HCEC 1CT (cell line): ENCODE measurements around the gene SAG.

ENCODE experiments used
- DNase-seq: peaks from one replicate; pipeline ENCODE4 v3.0.0-alpha.2; 2017

SAG gene

GRCh38 chr2:233307565-233307964 is at the start of gene SAG:
Gene SAG (plus strand): TSS chr2:233307816. CDS start chr2:233309190, 1,374 bp downstream.
- DNase-seq = no peak

DNA sequence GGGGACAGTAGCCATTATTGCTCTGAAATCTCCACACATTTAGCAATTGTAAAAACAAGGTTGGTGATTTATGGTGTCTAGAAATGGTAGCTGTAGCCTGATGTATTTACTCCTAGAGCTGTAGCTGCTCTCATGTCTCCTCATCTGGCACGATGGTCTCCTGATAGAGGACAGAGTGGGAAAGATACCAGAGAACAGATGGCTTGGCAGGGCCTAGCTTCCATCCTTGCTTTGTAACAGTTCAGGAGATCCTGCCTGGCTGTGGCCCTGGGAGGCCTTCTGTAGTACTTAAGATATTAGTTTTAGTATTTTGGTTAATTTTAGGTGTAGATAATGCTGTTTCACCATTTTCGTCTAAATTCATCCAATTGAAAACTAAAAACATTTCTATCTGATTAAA is 49.4 kb upstream of the SAG start:
- no peak for DNase-seq

DNA sequence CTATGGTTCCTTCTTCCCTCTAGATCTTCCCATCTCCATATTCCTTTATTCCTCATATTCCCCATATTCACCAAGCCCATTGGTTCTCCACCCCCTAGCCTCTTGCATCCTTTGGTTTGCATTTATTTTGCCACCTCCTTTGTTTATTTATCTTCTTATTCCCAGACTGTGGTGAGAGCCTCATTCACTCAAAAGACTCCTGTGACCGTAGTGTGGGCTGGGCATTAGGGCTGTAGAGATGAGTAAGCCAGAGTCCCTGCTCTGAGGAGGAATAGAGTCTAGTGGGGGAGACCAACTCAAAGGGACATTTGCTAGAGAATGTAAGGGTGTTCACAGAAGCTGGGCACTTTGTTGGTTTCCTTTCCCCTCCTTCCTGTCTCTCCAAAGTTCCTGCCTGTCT is 47.9 kb upstream of the SAG start:
- DNase-seq = no peak

GRCh38 chr2:233260661-233261060 is 47.0 kb upstream of the SAG start:
- DNase-seq = no peak

DNA sequence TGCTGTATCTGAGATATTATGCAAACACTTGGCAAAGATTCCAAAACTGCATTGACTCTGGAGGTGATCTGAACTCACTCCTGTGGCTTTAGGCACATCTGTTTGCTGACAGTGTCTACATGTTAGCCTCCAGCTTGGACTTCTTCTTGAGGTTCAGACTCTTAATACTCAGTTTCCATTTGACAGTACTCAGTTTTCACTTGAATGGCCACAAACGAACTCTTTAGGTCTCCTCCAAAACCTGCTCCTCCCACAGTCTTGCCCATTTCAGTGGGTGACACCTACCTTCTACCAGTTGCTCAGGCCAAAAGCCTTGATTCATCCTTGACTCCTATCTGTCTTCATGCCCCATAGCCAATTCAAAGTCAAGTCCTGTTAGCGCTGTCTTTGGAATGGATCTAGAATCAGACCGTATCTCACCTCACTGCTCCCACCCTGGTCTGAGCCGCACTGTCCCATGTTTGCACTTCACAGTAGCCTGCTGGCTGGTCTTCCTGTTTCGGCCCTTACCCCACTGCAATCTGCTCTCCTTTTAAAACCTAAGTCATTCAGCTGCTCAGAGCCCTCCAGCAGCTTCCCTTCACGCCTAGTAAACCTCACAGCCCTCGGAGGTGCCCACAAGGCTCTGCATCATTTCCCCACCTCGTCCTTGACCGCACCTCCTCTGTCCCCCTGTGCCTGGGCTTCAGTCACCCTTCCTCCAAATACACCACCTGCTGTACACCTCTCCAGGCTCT is 45.6 kb upstream of the SAG start:
- no peak for DNase-seq

DNA sequence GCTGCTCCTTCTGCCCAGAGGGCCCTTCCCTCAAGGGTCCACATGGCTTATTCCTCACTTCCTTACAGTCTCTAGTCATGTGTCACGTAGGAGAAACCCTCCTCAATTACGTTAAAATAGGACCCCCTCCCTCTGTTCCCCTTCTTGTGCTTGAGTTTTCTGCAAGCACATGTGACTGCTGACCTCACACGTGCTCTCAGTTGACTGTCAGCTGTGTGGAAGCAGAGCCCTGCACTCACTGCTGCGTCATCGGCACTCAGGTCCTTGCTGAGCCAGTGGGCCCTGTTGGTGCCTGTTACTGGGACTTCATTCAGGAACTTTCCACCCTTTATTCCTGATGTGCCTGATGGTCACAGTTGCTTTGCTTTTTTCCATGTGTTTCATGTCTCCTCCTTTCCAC is 45.1 kb upstream of the SAG start:
- DNase-seq = no peak

GRCh38 chr2:233263045-233263570 is 44.5 kb upstream of the SAG start:
- DNase-seq = no peak

- no peak for DNase-seq
Observed at GRCh38 chr2:233264667-233265066, 42.9 kb upstream of the SAG start.

- no peak for DNase-seq
Observed at GRCh38 chr2:233265899-233266431, 41.7 kb upstream of the SAG start.

GRCh38 chr2:233266481-233266880 is 41.1 kb upstream of the SAG start:
- DNase-seq = no peak

GRCh38 chr2:233267516-233268245 is 39.9 kb upstream of the SAG start:
- no peak for DNase-seq

GRCh38 chr2:233270366-233270765 is 37.2 kb upstream of the SAG start:
- no peak for DNase-seq

- DNase-seq = no peak
Observed at GRCh38 chr2:233270951-233271350, 36.7 kb upstream of the SAG start.

GRCh38 chr2:233271693-233272092 is 35.9 kb upstream of the SAG start:
- DNase-seq = no peak

- no peak for DNase-seq
Observed at GRCh38 chr2:233273120-233273519, 34.5 kb upstream of the SAG start.

DNA sequence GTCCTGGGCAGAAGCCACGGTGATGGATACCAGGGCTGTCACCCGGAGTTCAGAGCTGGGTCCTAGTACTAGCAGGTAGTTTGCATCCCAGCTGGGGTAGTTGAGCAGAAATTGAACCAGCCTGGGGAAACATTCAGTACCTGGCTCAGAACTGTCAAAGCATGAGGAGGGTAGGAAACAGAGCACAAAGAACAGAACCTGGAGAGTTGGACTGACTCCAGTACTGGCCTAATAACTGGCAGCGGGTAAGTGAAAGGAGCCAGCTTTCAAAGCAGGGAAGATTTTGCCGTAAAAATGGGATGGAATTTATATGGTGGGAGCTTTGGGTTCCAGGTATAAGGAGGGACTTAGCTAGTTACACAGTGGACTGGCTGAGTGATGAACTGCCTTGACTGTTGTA is 32.4 kb upstream of the SAG start:
- DNase-seq = no peak

DNA sequence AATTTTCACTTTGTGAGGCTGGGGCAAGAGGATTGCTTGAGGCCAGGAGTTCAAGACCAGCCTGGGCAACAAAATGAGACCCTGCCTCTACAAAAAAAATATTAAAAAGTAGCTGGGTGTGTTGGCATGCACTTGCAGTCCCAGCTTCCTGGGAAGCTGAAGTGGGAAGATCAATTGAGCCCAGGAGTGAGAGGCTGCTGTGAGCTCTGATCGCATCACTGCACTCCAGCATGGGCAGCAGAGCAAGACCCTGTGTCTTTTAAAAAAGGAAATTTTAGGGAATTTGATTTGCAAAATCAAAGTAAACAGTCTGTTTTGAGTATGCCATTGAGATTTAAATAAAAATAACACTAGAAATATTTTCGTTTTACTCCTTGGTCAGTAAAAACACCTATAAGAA is 28.7 kb upstream of the SAG start:
- no peak for DNase-seq

DNA sequence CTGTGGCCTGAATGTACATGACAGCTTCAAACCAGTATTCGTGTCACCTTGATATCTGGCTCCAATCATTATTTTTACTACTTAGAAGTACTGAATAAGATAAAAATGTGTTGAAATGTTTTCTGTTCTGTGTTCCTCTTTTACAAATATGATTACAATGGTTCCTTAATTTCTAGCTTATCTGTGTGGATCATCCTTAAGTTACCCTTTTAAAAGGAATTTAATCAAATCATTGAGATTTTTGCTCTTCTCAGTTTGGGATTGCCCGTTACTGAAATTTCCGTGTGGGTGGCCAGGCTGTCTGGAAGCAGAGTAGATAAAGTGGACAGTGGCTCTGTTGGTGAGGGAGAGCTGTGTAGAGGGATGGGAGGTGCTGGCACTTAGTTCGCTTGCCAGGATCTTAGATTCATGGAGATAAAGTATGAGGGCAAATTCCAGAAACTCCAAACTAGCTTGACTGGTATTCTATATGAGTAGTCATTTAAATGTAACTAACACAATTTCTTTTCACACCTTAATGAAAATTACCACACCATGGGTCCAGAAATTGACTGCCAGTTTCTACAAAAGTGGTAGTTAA is 27.4 kb upstream of the SAG start:
- DNase-seq = no peak

- no peak for DNase-seq
Observed at GRCh38 chr2:233281553-233281952, 26.1 kb upstream of the SAG start.

GRCh38 chr2:233281992-233282603 is 25.5 kb upstream of the SAG start:
- DNase-seq = no peak

- DNase-seq = no peak
Observed at GRCh38 chr2:233285921-233286320, 21.7 kb upstream of the SAG start.

- DNase-seq = no peak
Observed at GRCh38 chr2:233287871-233288270, 19.7 kb upstream of the SAG start.

DNA sequence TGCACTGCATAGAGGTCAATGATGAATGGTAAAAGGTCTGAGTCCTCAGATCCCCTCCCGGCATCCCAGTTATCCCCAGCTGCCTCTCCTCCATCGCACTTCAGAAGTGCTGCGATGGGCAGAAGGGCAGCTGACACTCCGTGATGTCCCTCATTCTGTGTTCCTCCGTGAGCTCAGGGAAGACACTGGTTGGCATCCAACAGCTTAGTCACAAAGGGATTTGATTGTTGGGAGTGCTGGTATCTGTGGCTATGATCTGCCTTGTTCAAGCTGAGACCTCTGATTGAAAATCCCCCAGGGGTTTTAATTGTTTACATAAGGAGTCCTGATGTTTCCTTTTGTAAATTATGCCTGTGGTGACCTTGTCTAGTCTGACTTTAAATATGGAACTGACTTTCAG is 19.0 kb upstream of the SAG start:
- no peak for DNase-seq
